Vagina (tissue), 2 donors: ENCODE measurements around the gene UBR2. TPM values are rescaled to one million over a fixed set of nuclear protein-coding genes. Genes with fewer than 3 reads are reported as not detected.
"Not testable (repeated sequence)": the region's sequence is repeated elsewhere in the genome, so short reads cannot be mapped to it uniquely, and the experiment has no call there.

Experiments used
- DNase-seq, 2 donors: peaks; one replicate each; pipeline ENCODE4 v3.0.0-alpha.2; 2017; ENCODE audit errors: extremely low spot score in 2 of 2
- H3K27ac ChIP-seq: fragments of 200-600 bp; sonication (generic); one replicate; pipeline ENCODE4 v1.5.1; 2019
- H3K27me3 ChIP-seq: fragments of 200-600 bp; sonication (generic); one replicate; pipeline ENCODE4 v1.5.1; 2019
- H3K36me3 ChIP-seq, 2 donors: fragments of 200-600 bp; sonication (generic); one replicate each; pipeline ENCODE4 v1.5.1; 2017 to 2019
- H3K4me1 ChIP-seq: fragments of 200-600 bp; sonication (generic); one replicate; pipeline ENCODE4 v1.5.1; 2019
- H3K4me3 ChIP-seq, 2 donors: fragments of 200-600 bp; sonication (generic); 1 replicate in 1 of 2; 2 replicates in 1 of 2; pipeline ENCODE4 v1.5.1; 2016 to 2019
- H3K9me3 ChIP-seq: fragments of 200-600 bp; sonication (generic); one replicate; pipeline ENCODE4 v1.5.1; 2019
- POLR2A ChIP-seq, 2 donors: fragments of 450-650 bp; IDR thresholded peaks; one replicate each; pipeline ENCODE4 v1.6.1; 2017; ENCODE audit warnings: antibody characterized with exemption in 2 of 2, mild to moderate bottlenecking in 2 of 2, moderate library complexity in 2 of 2
- POLR2AphosphoS5 ChIP-seq, 2 donors: sonication (generic); formaldehyde crosslinking; IDR thresholded peaks; one replicate each; pipeline ENCODE4 v1.9.0; 2017; ENCODE audit warnings: antibody characterized with exemption in 2 of 2, mild to moderate bottlenecking in 2 of 2, low read depth in 1 of 2; ENCODE audit not compliant: insufficient read depth in 1 of 2
- intact Hi-C: fragments of 100-400 bp; cut with DNase I; formaldehyde crosslinking; loops from one replicate; pipeline ENCODE4 v1.15.1; 2023
- total RNA-seq: library from RNA; depleted of rRNA; stranded (reverse); fragments of >200 nt; gene quantifications from one replicate; pipeline ENCODE4 v1.2.3, GENCODE V29; 2016
- TF ChIP-seq, protein P1 (sequence below), 3 experiments: fragments of 450-650 bp in 2 of 3; fragments of 200-600 bp in 1 of 3; sonication (generic) in 1 of 3; IDR thresholded peaks; one replicate each; pipeline ENCODE4 v1.5.1; 2017 to 2019; ENCODE audit warnings: antibody characterized with exemption in 3 of 3, mild to moderate bottlenecking in 2 of 3, moderate library complexity in 2 of 3

UBR2 gene
- total RNA-seq, 1 donor from 2014 or later = 23.6 TPM

DNA sequence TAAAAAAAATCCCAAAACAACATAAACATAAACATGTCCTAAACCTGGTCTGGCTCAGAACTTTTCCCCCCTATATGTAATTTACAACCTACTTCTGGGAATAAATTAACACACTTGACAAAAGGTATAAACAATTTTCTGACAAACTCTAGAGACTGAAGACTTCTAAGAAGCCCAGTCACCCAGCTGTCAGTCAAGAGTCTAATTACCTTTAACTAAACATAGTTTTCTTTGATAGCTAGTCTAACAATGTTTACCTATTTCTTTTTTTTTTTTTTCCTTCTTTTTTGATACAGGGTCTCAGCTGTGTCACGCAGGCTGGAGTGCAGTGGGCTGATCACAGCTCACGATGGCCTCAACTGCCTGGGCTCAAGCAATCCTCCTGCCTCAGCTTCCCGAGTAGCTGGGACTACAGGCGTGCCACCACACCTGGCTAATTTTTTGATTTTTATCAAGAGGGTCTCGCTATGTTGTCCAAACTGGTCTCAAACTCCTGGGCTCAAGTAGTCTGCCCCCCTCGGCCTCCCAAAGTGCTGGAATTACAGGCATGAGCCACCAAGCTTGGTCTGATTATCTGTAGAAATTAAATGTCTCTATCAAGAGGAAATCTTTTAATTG, 932 bp upstream of the UBR2 start:
- TF ChIP-seq, protein P1, sequence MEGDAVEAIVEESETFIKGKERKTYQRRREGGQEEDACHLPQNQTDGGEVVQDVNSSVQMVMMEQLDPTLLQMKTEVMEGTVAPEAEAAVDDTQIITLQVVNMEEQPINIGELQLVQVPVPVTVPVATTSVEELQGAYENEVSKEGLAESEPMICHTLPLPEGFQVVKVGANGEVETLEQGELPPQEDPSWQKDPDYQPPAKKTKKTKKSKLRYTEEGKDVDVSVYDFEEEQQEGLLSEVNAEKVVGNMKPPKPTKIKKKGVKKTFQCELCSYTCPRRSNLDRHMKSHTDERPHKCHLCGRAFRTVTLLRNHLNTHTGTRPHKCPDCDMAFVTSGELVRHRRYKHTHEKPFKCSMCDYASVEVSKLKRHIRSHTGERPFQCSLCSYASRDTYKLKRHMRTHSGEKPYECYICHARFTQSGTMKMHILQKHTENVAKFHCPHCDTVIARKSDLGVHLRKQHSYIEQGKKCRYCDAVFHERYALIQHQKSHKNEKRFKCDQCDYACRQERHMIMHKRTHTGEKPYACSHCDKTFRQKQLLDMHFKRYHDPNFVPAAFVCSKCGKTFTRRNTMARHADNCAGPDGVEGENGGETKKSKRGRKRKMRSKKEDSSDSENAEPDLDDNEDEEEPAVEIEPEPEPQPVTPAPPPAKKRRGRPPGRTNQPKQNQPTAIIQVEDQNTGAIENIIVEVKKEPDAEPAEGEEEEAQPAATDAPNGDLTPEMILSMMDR (IDR thresholded peaks at IDR 0.05) = no peak
- TF ChIP-seq POLR2AphosphoS5 (IDR thresholded peaks at IDR 0.05; ENCODE audit: insufficient read depth in 1 of 2, low read depth in 1 of 2) (no peak), POLR2A (IDR thresholded peaks at IDR 0.05) (no peak)
- Histone ChIP-seq H3K4me1 (peaks cover 24% of the 10 kb centered on the region), H3K36me3 (no peaks in the 10 kb centered on the region), H3K27ac (no peak overlapping the region), H3K9me3 (no peaks in the 10 kb centered on the region), H3K4me3 (no peak overlapping the region), H3K27me3 (no peaks in the 10 kb centered on the region)
- DNase-seq = no peak
- intact Hi-C loops = no loop called here

DNA sequence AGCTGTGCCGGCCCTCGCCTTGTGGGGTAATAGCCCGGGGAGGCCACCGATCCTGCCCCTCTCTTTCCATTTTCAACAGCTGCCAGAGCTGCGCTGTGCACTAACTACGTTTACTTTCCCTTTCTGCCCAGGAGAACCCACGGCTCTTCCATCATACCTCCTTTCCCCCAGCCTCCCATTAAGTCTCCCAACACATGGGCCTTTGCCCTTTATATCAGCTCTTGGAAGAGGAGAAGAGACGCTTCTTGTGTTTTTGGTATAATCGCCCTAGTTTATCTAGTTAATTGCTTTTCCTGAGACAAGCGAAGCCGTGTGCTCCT, 637 bp downstream of the UBR2 start:
- no peak for TF ChIP-seq POLR2AphosphoS5 (IDR thresholded peaks at IDR 0.05; ENCODE audit: insufficient read depth in 1 of 2, low read depth in 1 of 2)
- TF ChIP-seq POLR2A (IDR thresholded peaks at IDR 0.05) = no peak
- TF ChIP-seq, protein P1 (IDR thresholded peaks at IDR 0.05) = no peak
- Histone ChIP-seq H3K9me3 (no peaks in the 10 kb centered on the region), H3K27ac (peak overlapping the region; percentile 93), H3K4me1 (peaks cover 37% of the 10 kb centered on the region), H3K36me3 (no peaks in the 10 kb centered on the region), H3K4me3 (peak overlapping the region; percentile 71 to 77), H3K27me3 (no peaks in the 10 kb centered on the region)
- DNase-seq = no peak
- intact Hi-C loops = no loop called here

DNA sequence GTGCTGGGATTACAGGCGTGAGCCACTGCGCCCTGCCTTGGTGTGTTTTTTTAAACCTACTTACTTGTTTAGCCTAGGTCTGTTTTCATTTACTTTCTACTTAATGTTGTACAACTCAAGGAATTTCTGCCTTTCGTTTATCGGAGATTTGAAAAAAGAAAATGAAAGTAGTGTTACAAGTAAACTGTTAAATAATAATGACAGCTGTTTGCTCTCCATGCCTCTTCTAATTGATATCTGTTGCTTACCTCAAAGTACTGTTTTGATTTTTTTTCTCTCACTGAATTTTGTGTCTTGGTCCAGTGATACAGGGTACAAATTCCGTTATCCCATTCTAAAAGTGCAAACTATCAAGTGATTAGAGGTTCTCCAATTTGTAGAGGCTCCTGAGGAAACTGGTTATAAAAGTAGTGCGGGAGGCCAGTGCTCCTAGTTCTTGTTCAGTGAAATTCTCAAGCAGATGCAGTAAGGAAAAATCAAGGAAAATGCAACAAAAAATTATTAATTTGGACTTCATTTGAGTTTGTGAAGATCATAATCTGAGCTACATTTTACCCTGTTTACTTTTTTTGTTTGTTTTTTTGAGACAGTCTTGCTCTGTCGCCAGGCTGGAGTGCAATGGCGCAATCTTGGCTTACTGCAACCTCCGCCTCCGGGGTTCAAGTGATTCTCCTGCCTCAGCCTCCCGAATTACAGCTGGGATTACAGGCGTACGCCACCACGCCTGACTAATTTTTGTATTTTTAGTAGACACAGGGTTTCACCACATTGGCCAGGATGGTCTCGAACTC, 2.2 kb downstream of the UBR2 start:
- peak overlapping the region; percentile 71 to 77 for H3K4me3 ChIP-seq
- H3K36me3 ChIP-seq = no peaks in the 10 kb centered on the region
- intact Hi-C loops = no loop called here
- peak overlapping the region; percentile 93 for H3K27ac ChIP-seq
- DNase-seq = no peak
- no peak for TF ChIP-seq POLR2AphosphoS5 (IDR thresholded peaks at IDR 0.05; ENCODE audit: insufficient read depth in 1 of 2, low read depth in 1 of 2)
- TF ChIP-seq, protein P1 (IDR thresholded peaks at IDR 0.05) = no peak
- no peak for TF ChIP-seq POLR2A (IDR thresholded peaks at IDR 0.05)
- H3K27me3 ChIP-seq = no peaks in the 10 kb centered on the region
- no peaks in the 10 kb centered on the region for H3K9me3 ChIP-seq
- peaks cover 45% of the 10 kb centered on the region for H3K4me1 ChIP-seq

DNA sequence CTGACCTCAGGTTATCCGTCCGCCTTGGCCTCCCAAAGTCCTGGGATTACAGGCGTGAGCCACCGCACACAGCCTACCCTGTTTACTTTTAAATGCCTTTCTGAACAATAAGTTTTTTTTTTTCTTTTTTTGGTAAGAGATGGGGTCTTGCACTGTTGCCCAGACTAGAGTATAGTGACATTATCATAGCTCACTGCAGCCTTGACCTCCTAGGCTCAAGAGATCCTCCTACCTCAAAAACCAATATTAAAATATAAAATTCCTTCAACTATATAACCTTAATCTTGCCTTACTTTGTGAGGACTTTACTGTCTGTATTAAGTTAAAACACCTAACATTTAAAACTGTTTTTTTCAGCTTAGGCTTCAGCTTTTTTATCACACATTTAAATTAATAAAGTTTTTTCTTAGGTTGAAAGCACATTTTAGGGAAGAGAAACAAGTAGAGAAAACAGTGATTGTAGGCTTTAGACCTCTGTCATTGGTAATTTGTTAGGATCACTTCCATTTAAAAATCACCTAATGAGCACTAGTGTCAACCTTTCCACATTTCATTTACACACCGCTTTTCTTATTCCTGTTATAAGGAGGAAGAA, 2.9 kb downstream of the UBR2 start:
- TF ChIP-seq POLR2AphosphoS5 (IDR thresholded peaks at IDR 0.05; ENCODE audit: insufficient read depth in 1 of 2, low read depth in 1 of 2) = no peak
- Histone ChIP-seq H3K36me3 (no peaks in the 10 kb centered on the region), H3K4me3 (no peak overlapping the region), H3K27ac (peak overlapping the region; percentile 3), H3K9me3 (no peaks in the 10 kb centered on the region), H3K27me3 (no peaks in the 10 kb centered on the region), H3K4me1 (peaks cover 45% of the 10 kb centered on the region)
- no peak for DNase-seq
- intact Hi-C loops = no loop called here

DNA sequence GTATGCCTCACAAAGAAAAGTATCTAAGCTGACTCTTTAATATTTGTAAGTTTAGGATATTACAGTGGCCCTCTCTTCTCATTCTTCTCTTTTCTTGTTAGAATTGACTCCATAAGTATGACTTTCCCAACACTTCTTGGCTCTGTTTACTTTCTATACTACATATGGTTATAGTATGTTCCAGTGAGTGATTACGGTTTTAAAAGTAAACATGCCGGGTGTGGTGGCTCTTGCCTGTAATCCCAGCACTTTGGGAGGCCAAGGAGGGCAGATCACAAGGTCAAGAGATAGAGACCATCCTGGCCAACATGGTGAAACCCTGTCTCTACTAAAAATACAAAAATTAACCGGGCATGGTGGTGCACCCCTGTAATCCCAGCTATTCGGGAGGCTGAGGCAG, 3.4 kb downstream of the UBR2 start:
- H3K4me3 ChIP-seq, H3K36me3 ChIP-seq, DNase-seq, H3K27me3 ChIP-seq, intact Hi-C loops, H3K9me3 ChIP-seq: not testable (repeated sequence)
- Histone ChIP-seq H3K4me1 (peaks cover 48% of the 10 kb centered on the region), H3K27ac (peak overlapping the region; percentile 3)
